ENCODE results near the gene HBA1.

Gene HBA1

DNA sequence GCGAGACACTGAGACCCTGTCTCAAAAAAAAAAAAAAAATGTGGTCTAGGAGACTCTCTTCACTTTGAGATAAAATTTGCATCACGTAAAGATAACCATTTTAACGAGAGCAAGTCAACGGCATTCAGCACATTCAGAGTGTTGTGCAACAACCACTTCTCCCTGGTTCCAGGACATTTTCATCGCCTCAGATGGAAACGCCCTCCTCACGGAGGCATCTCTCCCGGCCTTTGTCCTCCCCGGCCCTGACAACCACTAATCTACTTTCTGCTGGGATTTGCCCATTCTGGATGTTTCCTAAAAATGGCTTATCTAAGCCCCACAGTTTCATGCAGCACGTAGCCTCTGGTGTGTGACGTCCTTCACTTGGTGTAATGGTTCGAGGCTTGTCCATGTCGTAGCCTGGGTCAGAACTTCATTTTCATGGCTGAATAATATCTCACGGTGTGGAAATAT lies 31.7 kb upstream of the HBA1 start:
- no peak overlapping the region for H3K27ac ChIP-seq (ENCODE audit: low read depth, low read length)
- H3K4me1 ChIP-seq (ENCODE audit: control insufficient read depth, low read length) = no peaks in the 10 kb centered on the region
- no peaks in the 10 kb centered on the region for H3K9me2 ChIP-seq (replicated peaks; ENCODE audit: control insufficient read depth, low read length)
- H3K79me2 ChIP-seq (ENCODE audit: control insufficient read depth, low read length) = no peaks in the 10 kb centered on the region
- no peak overlapping the region for H3K4me3 ChIP-seq (ENCODE audit: low read length)
- no peak overlapping the region for H3K4me2 ChIP-seq (ENCODE audit: low read length)
- no peak for TF ChIP-seq EZH2phosphoT487 (IDR thresholded peaks at IDR 0.05; ENCODE audit: borderline replicate concordance, low read length)
- TF ChIP-seq, protein P1, sequence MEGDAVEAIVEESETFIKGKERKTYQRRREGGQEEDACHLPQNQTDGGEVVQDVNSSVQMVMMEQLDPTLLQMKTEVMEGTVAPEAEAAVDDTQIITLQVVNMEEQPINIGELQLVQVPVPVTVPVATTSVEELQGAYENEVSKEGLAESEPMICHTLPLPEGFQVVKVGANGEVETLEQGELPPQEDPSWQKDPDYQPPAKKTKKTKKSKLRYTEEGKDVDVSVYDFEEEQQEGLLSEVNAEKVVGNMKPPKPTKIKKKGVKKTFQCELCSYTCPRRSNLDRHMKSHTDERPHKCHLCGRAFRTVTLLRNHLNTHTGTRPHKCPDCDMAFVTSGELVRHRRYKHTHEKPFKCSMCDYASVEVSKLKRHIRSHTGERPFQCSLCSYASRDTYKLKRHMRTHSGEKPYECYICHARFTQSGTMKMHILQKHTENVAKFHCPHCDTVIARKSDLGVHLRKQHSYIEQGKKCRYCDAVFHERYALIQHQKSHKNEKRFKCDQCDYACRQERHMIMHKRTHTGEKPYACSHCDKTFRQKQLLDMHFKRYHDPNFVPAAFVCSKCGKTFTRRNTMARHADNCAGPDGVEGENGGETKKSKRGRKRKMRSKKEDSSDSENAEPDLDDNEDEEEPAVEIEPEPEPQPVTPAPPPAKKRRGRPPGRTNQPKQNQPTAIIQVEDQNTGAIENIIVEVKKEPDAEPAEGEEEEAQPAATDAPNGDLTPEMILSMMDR (IDR thresholded peaks at IDR 0.05; ENCODE audit: low read depth, low read length, poor library complexity, severe bottlenecking) = no peak
- H4K20me1 ChIP-seq (ENCODE audit: control insufficient read depth, insufficient read depth, low read depth, low read length) = no peaks in the 10 kb centered on the region
- H3K27me3 ChIP-seq (ENCODE audit: control insufficient read depth, low read length) = peaks cover 17% of the 10 kb centered on the region
- H3K9me3 ChIP-seq (ENCODE audit: control insufficient read depth, insufficient read depth, low read length) = no peaks in the 10 kb centered on the region
- H3F3A ChIP-seq (ENCODE audit: control insufficient read depth, insufficient read depth) = peaks cover 3% of the 10 kb centered on the region; the same call in 1 of the 2 replicates
- no peaks in the 10 kb centered on the region for H3K36me3 ChIP-seq (ENCODE audit: control insufficient read depth, low read length)

DNA sequence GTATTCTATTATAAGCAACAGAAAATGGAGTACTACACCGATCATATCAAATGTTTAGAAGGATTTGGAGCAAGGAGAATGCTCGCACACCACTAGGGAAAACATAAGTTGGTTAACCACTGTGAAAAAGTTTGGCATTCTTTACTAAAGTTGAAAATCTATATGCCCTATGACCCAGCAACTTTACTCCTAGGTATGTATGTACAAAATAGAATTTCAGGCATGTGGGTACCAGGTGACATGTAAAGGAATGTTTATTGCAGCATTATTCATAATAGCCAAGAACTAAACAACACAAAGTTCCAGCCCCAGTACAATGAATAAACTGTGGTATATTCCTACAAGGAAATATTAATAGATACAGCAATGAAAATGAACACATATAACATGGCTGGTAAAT lies 29.8 kb upstream of the HBA1 start:
- no peaks in the 10 kb centered on the region for H3K79me2 ChIP-seq (ENCODE audit: control insufficient read depth, low read length)
- TF ChIP-seq, protein P1 (IDR thresholded peaks at IDR 0.05; ENCODE audit: low read depth, low read length, poor library complexity, severe bottlenecking) = no peak
- H3K9me2 ChIP-seq (replicated peaks; ENCODE audit: control insufficient read depth, low read length) = no peaks in the 10 kb centered on the region
- no peaks in the 10 kb centered on the region for H4K20me1 ChIP-seq (ENCODE audit: control insufficient read depth, insufficient read depth, low read depth, low read length)
- H3K27me3 ChIP-seq (ENCODE audit: control insufficient read depth, low read length) = peaks cover 21% of the 10 kb centered on the region
- H3K36me3 ChIP-seq (ENCODE audit: control insufficient read depth, low read length) = no peaks in the 10 kb centered on the region
- H3K4me2 ChIP-seq (ENCODE audit: low read length) = no peak overlapping the region
- H3F3A ChIP-seq (ENCODE audit: control insufficient read depth, insufficient read depth) = no peaks in the 10 kb centered on the region
- H3K4me1 ChIP-seq (ENCODE audit: control insufficient read depth, low read length) = no peaks in the 10 kb centered on the region
- no peaks in the 10 kb centered on the region for H3K9me3 ChIP-seq (ENCODE audit: control insufficient read depth, insufficient read depth, low read length)
- no peak overlapping the region for H3K27ac ChIP-seq (ENCODE audit: low read depth, low read length)
- H3K4me3 ChIP-seq (ENCODE audit: low read length) = no peak overlapping the region

DNA sequence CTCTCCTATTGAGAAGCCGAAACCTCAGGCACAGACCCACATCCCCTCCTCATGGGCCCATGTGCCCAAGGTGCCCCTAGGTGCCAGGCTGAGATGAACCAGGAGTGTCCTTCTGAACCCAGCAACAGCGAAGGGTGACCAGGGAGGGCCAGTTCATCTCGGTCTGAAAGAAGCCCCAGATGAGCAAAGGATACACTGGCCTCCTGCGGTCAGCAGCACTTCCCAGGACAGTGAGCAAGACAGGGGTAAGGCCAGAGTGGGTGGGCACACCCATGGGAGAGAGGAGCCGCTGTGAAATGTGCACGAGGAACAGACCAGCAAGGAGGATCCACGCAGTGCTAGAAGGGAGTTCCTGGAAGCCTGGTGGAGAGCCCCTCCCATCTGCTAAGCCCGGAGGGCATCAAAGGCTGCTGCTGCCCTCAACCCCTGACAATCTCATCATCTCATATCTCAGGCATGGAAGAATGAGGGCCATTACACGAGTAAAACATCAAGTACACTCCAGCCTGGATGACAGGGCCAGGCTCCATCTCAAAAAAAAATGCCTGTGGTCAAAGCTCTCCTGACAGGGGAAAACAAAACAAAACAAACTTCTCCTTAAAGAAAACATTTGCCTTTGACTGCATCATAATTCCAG lies 27.3 kb upstream of the HBA1 start:
- Histone ChIP-seq H3K9me2 (replicated peaks; ENCODE audit: control insufficient read depth, low read length) (no peaks in the 10 kb centered on the region), H3K36me3 (ENCODE audit: control insufficient read depth, low read length) (no peaks in the 10 kb centered on the region), H3K4me2 (ENCODE audit: low read length) (no peak overlapping the region), H3K79me2 (ENCODE audit: control insufficient read depth, low read length) (no peaks in the 10 kb centered on the region), H4K20me1 (ENCODE audit: control insufficient read depth, insufficient read depth, low read depth, low read length) (no peaks in the 10 kb centered on the region), H3K9me3 (ENCODE audit: control insufficient read depth, insufficient read depth, low read length) (no peaks in the 10 kb centered on the region), H3F3A (ENCODE audit: control insufficient read depth, insufficient read depth) (no peaks in the 10 kb centered on the region), H3K4me1 (ENCODE audit: control insufficient read depth, low read length) (no peaks in the 10 kb centered on the region), H3K4me3 (ENCODE audit: low read length) (no peak overlapping the region), H3K27me3 (ENCODE audit: control insufficient read depth, low read length) (peaks cover 21% of the 10 kb centered on the region), H3K27ac (ENCODE audit: low read depth, low read length) (no peak overlapping the region)
- TF ChIP-seq, protein P1 (IDR thresholded peaks at IDR 0.05; ENCODE audit: low read depth, low read length, poor library complexity, severe bottlenecking) = no peak
- no peak for TF ChIP-seq EZH2phosphoT487 (IDR thresholded peaks at IDR 0.05; ENCODE audit: borderline replicate concordance, low read length)

Measured in DOHH2 (cell line).